ENCODE results near the gene MAGT1.
"Not testable (repeated sequence)": the region's sequence is repeated elsewhere in the genome, so short reads cannot be mapped to it uniquely, and the experiment has no call there.

DNA sequence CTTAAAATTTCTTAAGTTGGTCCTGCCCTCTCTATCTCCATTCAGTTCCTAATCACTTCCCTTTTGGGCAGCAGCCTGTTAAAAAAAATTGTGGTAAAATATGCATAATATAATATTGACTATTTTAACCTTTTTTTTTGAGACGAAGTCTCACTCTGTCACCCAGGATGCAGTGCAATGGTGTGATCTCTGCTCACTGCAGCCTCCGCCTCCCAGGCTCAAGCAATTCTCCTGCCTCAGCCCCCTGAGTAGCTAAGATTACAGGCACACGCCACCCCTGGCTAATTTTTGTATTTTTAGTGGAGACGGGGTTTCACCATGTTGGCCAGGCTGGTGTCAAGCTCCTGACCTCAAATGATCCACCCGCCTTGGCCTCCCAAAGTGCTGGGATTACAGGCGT is 24.1 kb upstream of the MAGT1 start:
- not testable (repeated sequence) for TF ChIP-seq REST (tag by site-specific recombination; IDR thresholded peaks at IDR 0.05); HOXD13 (CRISPR knock-in tag; IDR thresholded peaks at IDR 0.05; ENCODE audit: borderline replicate concordance); KLF17 (tag by site-specific recombination; IDR thresholded peaks at IDR 0.05); ZNF561 (tag by site-specific recombination; IDR thresholded peaks at IDR 0.05; ENCODE audit: borderline replicate concordance); ZNF530 (tag by site-specific recombination; IDR thresholded peaks at IDR 0.05; ENCODE audit: low read depth); MYNN (tag by site-specific recombination; IDR thresholded peaks at IDR 0.05; ENCODE audit: borderline replicate concordance); KLF1 (tag by site-specific recombination; IDR thresholded peaks at IDR 0.05); YY1 (tag by site-specific recombination; IDR thresholded peaks at IDR 0.05)
- TF ChIP-seq, protein P1, sequence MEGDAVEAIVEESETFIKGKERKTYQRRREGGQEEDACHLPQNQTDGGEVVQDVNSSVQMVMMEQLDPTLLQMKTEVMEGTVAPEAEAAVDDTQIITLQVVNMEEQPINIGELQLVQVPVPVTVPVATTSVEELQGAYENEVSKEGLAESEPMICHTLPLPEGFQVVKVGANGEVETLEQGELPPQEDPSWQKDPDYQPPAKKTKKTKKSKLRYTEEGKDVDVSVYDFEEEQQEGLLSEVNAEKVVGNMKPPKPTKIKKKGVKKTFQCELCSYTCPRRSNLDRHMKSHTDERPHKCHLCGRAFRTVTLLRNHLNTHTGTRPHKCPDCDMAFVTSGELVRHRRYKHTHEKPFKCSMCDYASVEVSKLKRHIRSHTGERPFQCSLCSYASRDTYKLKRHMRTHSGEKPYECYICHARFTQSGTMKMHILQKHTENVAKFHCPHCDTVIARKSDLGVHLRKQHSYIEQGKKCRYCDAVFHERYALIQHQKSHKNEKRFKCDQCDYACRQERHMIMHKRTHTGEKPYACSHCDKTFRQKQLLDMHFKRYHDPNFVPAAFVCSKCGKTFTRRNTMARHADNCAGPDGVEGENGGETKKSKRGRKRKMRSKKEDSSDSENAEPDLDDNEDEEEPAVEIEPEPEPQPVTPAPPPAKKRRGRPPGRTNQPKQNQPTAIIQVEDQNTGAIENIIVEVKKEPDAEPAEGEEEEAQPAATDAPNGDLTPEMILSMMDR (tag by site-specific recombination; IDR thresholded peaks at IDR 0.05): not testable (repeated sequence)
